GM19239 (cell line): ENCODE data around the gene TBCEL.
"Not testable (repeated sequence)": the region's sequence is repeated elsewhere in the genome, so short reads cannot be mapped to it uniquely, and the experiment has no call there.

Source experiments
- DNase-seq: peaks from one replicate; pipeline ENCODE4 v3.0.0; 2011; ENCODE audit warnings: low spot score; ENCODE audit not compliant: insufficient read length
- FAIRE-seq: peaks from 2 replicates; lab custom pipeline; 2011; peaks lifted over from hg19 to GRCh38; lab: Jason Lieb, UNC

The TBCEL gene

DNA sequence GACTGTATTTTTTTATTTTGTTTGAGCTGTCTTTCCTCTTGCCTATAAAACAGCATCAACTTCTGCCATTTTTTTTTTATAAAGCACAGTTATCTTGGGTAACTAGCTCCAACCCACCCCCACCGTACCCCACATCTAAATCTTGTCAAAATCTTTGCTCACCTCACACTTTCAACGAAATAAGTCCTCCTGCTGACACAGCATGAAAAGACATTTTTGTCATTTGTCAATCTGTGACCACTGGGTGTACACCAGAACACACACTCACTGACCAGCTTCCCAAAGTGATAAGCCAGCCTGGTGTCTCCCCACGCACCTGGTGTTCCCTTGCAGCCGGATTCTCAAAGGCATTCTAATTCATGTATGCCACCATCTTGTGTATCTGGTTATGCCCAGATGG lies 75.5 kb downstream of the TBCEL start:
- FAIRE-seq = no peak
- no peak for DNase-seq

- DNase-seq (no peak), FAIRE-seq (no peak)
These were observed 76.0 kb downstream of the TBCEL start for GRCh38 chr11:121099885-121100284.

DNA sequence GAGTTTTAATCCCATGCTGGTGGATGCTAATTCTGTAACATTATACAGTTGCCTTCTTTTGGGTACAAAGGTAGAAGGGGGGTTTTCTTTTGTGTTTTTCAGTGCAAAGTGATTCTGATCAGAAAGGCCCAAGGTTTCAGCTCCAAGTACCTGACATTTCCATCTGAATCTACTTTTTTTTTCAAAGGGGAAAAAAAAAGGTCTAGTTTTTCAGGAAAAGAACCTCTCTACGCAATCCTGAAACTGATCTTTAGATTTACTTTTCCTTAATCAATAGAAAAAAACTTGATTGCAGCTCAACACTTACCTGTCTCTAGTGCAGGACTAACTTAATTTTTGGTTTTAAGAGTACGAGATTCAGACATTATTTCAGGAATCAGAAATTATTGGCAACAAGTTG lies 77.0 kb downstream of the TBCEL start, which contains the start of gene TECTA:
Gene TECTA, plus strand, starts transcription at position 301 of the 400 bp plus-strand sequence. CDS start 1,423 bp downstream, outside the sequence.
- FAIRE-seq = no peak

DNA sequence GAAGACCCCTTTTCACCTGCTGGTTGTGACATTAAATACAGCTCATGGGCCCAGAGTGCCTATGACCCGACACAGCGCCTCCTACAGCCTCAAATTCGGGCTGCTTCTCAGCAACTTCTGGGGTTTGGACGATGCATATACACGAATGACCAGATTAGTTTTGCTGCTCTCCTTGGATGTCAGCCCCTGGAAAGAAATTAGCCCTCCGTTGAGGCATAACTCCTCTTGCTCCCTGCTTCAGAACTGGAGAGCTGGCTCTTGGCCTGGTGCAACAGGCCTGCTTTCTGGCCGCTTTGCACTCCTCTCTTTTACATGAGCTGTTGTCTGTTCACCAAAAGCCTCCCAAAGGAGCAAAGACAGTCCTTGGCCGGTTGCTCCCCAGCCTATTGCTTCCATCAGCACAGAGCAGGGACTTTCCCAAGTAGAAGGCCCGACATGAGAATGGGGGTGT lies 80.4 kb downstream of the TBCEL start:
- DNase-seq = no peak
- no peak for FAIRE-seq

More for the DNA sequence above, 77.0 kb downstream of the TBCEL start, which contains the start of gene TECTA:
- no peak for DNase-seq

DNA sequence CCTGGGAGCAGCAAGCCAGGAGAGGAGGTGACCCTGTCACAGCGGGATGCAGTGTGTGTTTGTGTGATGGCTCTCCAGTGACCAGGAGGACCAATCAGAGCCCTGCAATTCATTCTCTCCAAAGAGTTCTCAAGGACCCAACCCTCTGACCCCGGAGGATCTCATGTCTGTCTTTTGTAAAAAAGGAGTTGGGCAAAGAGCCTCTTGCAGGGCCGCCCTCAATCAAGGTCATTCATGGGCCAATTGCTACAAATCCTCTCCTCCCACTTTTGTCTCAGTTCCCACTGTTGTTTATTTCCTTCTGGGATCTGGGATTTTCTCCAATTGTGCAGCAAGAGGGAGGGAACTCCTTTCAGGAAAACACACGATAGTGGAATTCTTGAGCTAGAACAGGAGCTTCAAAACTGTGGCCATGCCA lies 81.2 kb downstream of the TBCEL start:
- FAIRE-seq = no peak
- DNase-seq = no peak

GRCh38 chr11:121105481-121106195 lies 81.7 kb downstream of the TBCEL start:
- FAIRE-seq = no peak

GRCh38 chr11:121106812-121107211 lies 82.9 kb downstream of the TBCEL start:
- FAIRE-seq (no peak), DNase-seq (no peak)

More at GRCh38 chr11:121105481-121106195, 81.7 kb downstream of the TBCEL start:
- no peak for DNase-seq

DNA sequence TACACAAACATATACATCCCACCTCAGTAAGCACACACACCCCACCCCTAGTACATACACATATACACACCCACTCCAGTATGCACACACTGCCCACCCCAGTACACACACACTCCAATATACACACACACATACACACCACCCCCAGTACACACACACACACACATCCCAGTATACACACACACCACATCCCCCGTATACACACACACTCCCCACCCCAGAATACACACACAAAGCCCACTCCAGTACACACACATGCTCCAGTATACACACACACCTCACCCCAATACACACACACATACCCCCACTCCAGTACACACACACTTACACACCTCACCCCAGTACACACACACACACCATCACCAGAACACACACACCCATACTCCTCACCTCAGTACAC lies 84.5 kb downstream of the TBCEL start:
- DNase-seq (no peak), FAIRE-seq (no peak)

- FAIRE-seq (no peak), DNase-seq (no peak)
These were observed 85.6 kb downstream of the TBCEL start for GRCh38 chr11:121109471-121109870.

- DNase-seq = no peak
- FAIRE-seq = no peak
These were observed 86.1 kb downstream of the TBCEL start for GRCh38 chr11:121109916-121110586.

GRCh38 chr11:121110871-121111724 lies 87.2 kb downstream of the TBCEL start:
- FAIRE-seq = no peak

DNA sequence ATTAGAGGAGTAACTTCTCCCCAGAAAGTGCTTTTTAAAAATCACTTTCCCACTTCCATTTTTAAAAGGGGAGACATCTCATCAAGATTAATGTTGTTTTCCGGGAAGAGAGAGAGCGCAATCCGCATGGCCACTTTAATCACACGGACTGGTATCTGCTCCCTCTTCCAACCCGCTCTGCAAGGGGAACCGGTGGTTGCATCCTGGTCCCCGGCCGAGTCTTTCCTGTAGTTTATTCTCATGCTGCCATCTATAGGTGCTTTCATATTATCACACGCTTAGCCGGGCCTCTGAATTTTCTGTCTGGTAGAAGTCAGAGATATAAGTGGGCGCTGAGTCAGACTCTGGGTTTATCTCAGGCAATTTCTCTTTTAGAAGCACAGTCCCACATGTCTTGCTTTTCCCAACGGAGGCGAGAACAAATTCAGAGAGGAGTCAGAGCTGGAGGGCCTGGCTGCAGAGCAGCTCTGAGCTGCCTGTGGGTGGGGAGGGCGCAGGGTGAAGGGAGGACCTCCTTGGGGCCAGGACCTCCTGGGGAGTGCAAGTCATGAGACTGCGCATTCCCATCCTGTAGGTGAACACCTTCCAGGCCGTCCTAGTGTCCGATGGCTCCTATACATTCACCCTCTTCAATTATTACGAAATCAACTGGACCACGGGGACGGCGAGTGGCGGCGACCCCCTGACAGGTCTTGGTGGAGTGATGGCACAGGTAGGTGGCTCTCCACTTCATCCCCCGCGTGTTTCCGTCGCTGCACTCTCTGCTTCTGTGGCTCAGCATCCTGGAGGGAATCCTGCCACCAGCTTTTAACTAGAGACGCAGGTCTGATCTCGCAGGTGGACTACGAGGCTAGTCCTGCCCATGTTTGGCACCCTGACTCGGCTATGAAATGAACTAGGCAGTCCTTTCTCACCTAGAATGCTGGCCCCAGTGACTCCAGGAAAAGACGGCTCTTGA lies 88.9 kb downstream of the TBCEL start:
- FAIRE-seq (peak; percentile 64), DNase-seq (peak; percentile 24)

More at GRCh38 chr11:121110871-121111724, 87.2 kb downstream of the TBCEL start:
- DNase-seq = no peak

DNA sequence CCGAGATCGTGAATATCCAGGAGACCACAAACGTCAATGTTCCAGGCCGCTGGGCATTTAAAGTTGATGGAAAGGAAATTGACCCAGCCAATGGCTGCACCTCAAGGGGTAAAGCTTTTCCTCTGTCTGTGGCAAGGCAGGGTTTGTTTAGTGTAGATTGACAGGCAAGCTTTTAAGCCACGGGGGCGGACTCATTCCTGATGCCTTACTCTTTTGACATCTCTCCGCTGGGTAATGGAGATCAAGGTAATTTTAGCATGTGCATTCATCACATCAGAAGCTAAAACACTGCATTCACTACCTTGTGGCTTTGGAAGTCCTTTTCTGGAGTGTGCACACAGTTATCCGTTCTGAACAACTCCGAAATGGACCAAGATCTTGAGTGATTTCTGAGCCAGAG lies 89.7 kb downstream of the TBCEL start:
- DNase-seq (no peak), FAIRE-seq (no peak)

DNA sequence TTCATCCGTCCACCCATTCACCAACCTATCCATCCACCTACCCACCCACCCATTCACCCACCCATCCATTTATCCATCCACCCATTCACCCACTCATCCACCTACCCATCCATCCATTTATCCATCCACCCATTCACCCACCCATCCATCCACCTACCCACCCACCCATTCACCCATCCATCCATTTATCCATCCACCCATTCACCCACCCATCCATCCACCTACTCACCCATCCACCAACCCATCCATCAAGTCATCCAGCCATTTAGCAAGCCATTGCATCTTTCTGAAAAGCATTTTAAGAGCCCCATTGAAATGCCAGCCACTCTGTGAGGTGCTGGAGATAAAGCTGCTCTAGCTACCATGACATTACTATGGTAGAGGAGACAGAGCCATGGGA lies 91.1 kb downstream of the TBCEL start:
- not testable (repeated sequence) for DNase-seq, FAIRE-seq

- DNase-seq (no peak), FAIRE-seq (no peak)
These were observed 93.9 kb downstream of the TBCEL start for GRCh38 chr11:121117788-121118187.

DNA sequence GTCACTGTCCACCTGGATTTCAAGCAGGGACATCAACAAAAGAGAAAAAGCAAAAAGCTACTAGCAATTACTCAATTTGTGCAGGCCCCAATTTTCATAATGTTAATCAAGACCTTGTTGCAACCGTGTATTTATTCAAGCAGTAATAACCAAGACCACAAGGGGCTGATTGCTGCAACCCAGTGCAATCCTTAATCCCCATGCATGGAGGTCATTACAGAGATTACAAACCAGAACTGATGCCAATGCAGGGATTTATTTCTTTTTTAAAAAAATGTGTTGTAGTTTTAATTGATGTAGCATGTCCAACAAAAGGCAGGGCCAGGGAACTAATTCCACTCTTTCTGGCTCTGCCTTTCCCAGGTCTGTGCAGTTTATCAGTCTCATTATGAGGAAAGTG lies 95.5 kb downstream of the TBCEL start:
- no peak for DNase-seq
- no peak for FAIRE-seq

DNA sequence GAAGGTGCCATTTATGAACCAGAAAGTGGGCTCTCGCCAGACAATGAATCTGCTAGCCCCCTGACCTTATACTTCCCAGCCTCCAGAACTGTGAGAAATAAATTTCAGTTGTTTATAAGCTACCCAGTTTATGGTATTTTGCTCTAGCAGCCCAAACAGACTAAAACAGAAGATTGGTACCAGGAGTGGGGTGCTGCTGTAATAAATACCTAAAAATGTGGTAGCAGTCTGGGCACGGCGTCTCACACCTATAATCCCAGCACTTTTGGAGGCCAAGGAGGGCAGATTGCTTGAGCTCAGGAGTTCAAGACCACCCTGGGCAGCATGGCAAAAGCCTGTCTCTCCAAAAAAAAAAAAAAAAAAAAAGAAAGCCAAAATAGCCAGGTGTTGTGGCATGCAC lies 98.4 kb downstream of the TBCEL start:
- DNase-seq (no peak), FAIRE-seq (no peak)

DNA sequence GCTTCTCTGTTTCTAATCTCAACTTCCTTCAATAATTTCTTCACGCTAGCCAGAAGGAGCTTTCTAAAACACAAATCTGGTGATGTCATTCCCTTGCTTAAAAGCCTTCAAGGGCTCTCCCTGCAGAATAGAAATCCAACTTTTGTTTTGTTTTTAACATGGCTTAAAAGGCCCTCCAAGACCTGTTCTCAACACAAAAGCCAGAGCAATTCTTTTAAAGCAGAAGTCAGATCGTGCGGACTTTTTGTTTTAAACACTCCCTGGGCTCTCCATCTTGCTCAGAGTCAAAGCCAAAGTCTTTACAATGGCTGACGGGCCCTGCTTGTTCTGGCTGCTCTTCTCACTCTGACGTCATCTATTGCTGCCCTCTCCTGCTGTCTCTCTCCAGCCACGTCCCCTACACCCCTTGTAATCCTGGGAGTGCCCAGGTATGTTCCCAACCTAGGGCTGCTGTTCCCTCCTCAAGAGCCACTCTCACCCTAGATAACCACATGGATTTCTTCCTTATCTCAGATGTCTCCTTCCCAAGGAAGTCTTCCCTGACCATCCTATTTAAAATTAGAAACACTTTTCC lies 99.7 kb downstream of the TBCEL start:
- DNase-seq (no peak), FAIRE-seq (no peak)

DNA sequence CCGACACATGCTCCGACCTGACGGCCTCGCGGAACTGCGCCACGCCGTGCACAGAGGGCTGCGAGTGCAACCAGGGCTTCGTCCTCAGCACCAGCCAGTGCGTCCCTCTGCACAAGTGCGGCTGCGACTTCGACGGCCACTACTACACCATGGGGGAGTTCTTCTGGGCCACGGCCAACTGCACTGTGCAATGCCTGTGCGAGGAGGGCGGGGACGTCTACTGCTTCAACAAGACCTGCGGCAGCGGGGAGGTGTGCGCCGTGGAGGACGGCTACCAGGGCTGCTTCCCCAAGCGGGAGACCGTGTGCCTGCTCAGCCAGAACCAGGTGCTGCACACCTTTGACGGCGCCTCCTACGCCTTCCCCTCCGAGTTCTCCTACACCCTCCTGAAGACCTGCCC lies 103.9 kb downstream of the TBCEL start:
- no peak for DNase-seq
- no peak for FAIRE-seq
